DMS79 (cell line): Measurements from ENCODE around the gene CHST15.

Experiments used
- DNase-seq: peaks from one replicate; lab custom pipeline; 2025; lab: John Stamatoyannopoulos, UW

CHST15 gene

GRCh38 chr10:124065382-124066125, 27.8 kb downstream of the CHST15 start:
- DNase-seq, result no peak

GRCh38 chr10:124064676-124065075, 28.7 kb downstream of the CHST15 start:
- no peak for DNase-seq

GRCh38 chr10:124063750-124064603, 29.4 kb downstream of the CHST15 start:
- DNase-seq, result peak; percentile 19

GRCh38 chr10:124062390-124062789, 31.0 kb downstream of the CHST15 start:
- no peak for DNase-seq

GRCh38 chr10:124061030-124061429, 32.4 kb downstream of the CHST15 start:
- DNase-seq, result no peak

- no peak for DNase-seq
Measured at GRCh38 chr10:124060148-124060720, 33.2 kb downstream of the CHST15 start.

- DNase-seq, result no peak
Measured at GRCh38 chr10:124059551-124059950, 33.8 kb downstream of the CHST15 start.

GRCh38 chr10:124058346-124059003, 34.9 kb downstream of the CHST15 start:
- DNase-seq, result no peak

- DNase-seq, result no peak
Measured at GRCh38 chr10:124057601-124058000, 35.8 kb downstream of the CHST15 start.

GRCh38 chr10:124056337-124056980, 36.9 kb downstream of the CHST15 start:
- no peak for DNase-seq

GRCh38 chr10:124053971-124054370, 39.4 kb downstream of the CHST15 start:
- no peak for DNase-seq

- DNase-seq, result no peak
Measured at GRCh38 chr10:124052561-124052960, 40.8 kb downstream of the CHST15 start.

GRCh38 chr10:124050021-124051015, 43.1 kb downstream of the CHST15 start:
- DNase-seq, result no peak

GRCh38 chr10:124049484-124049883, 43.9 kb downstream of the CHST15 start:
- no peak for DNase-seq

GRCh38 chr10:124048371-124049290, 44.8 kb downstream of the CHST15 start:
- no peak for DNase-seq

- DNase-seq, result no peak
Measured at GRCh38 chr10:124047427-124048152, 45.8 kb downstream of the CHST15 start.

- no peak for DNase-seq
Measured at GRCh38 chr10:124045801-124046355, 47.5 kb downstream of the CHST15 start.

GRCh38 chr10:124045276-124045675, 48.1 kb downstream of the CHST15 start:
- no peak for DNase-seq
